ENCODE measurements around the gene RBP3. TPM values are rescaled to one million over a fixed set of nuclear protein-coding genes. Genes with fewer than 3 reads are reported as not detected.

The RBP3 gene
- total and polyA plus RNA-seq, 2 donors from 2014 or later: not detected

DNA sequence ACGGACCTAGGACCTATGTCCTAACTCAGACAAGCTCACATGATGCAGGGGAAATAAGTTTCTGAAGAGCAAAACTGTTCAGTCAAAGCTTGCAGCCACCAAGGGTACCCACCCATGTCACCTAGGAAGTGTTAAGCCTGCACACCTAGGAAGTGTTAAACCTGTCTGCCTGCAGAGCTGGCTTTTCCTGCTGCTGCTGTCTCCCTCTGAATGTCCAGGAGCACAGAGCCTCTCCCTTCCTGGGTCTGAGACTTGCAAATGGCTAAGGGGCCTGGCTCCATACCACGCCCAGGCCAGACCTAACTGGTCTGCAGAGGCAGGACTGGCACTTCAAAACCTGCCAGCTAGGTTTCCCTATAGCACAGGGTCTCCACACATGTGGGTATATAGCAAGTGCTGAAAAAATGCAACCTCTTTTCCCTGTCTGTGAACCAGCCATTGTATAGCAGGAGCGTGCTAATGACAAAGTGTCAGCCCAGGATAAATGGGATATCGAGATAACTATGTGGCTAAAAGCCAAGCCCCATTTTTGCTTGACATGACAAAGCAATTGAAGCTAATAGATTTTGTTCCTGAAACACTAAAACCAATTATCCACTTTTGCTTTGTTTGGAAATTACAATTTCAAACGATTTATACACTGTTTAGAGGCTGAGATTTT, 24.4 kb upstream of the RBP3 start:
- no peak for FAIRE-seq

DNA sequence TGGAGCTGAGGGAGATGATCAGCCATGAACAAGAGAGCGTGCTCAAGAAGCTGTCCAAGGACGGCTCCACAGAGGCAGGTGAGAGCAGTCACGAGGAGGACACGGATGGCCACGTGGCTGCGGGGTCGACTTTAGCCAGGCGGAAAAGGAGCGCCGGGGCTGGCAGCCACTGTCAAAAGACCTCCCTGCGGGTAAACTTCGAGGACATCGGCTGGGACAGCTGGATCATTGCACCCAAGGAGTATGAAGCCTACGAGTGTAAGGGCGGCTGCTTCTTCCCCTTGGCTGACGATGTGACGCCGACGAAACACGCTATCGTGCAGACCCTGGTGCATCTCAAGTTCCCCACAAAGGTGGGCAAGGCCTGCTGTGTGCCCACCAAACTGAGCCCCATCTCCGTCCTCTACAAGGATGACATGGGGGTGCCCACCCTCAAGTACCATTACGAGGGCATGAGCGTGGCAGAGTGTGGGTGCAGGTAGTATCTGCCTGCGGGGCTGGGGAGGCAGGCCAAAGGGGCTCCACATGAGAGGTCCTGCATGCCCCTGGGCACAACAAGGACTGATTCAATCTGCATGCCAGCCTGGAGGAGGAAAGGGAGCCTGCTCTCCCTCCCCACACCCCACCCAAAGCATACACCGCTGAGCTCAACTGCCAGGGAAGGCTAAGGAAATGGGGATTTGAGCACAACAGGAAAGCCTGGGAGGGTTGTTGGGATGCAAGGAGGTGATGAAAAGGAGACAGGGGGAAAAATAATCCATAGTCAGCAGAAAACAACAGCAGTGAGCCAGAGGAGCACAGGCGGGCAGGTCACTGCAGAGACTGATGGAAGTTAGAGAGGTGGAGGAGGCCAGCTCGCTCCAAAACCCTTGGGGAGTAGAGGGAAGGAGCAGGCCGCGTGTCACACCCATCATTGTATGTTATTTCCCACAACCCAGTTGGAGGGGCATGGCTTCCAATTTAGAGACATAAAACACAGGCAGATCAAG, 22.6 kb upstream of the RBP3 start:
- intact Hi-C loops (cut with DNase I): no loop called here
- H3K27ac ChIP-seq (ENCODE audit: low read depth in 2 of 2, low read length in 2 of 2): no peak overlapping the region
- TF ChIP-seq, protein P1, sequence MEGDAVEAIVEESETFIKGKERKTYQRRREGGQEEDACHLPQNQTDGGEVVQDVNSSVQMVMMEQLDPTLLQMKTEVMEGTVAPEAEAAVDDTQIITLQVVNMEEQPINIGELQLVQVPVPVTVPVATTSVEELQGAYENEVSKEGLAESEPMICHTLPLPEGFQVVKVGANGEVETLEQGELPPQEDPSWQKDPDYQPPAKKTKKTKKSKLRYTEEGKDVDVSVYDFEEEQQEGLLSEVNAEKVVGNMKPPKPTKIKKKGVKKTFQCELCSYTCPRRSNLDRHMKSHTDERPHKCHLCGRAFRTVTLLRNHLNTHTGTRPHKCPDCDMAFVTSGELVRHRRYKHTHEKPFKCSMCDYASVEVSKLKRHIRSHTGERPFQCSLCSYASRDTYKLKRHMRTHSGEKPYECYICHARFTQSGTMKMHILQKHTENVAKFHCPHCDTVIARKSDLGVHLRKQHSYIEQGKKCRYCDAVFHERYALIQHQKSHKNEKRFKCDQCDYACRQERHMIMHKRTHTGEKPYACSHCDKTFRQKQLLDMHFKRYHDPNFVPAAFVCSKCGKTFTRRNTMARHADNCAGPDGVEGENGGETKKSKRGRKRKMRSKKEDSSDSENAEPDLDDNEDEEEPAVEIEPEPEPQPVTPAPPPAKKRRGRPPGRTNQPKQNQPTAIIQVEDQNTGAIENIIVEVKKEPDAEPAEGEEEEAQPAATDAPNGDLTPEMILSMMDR (IDR thresholded peaks at IDR 0.05; ENCODE audit: borderline replicate concordance, extremely low read depth, insufficient read depth): no peak
- H3K4me1 ChIP-seq (ENCODE audit: control insufficient read depth in 2 of 3, insufficient read depth in 2 of 3, low read depth in 1 of 3, low read length in 3 of 3): peaks cover 0 to 3% (median 0%) of the 10 kb centered on the region in 3 donors
- DNase-seq (peak in 1 of 5 donors; percentile 49), FAIRE-seq (no peak)
- H3K27me3 ChIP-seq (ENCODE audit: control insufficient read depth, insufficient read depth, low read length): no peaks in the 10 kb centered on the region
- H3K9me3 ChIP-seq (ENCODE audit: control insufficient read depth in 2 of 3, insufficient read depth in 1 of 3, low read length in 3 of 3): no peaks in the 10 kb centered on the region
- H3K9ac ChIP-seq (ENCODE audit: low read length in 3 of 3): no peak overlapping the region
- no peak overlapping the region for H3K4me3 ChIP-seq (ENCODE audit: low read length in 3 of 3)
- H3K36me3 ChIP-seq (ENCODE audit: control insufficient read depth in 2 of 3, insufficient read depth in 3 of 3, low read length in 3 of 3): no peaks in the 10 kb centered on the region

More for the DNA sequence above, 24.4 kb upstream of the RBP3 start:
- DNase-seq: peak in 1 of 5 donors; percentile 15
- Histone ChIP-seq H3K9ac (ENCODE audit: low read length in 3 of 3) (no peak overlapping the region), H3K36me3 (ENCODE audit: control insufficient read depth in 2 of 3, insufficient read depth in 3 of 3, low read length in 3 of 3) (no peaks in the 10 kb centered on the region), H3K4me3 (ENCODE audit: low read length in 3 of 3) (no peak overlapping the region), H3K9me3 (ENCODE audit: control insufficient read depth in 2 of 3, insufficient read depth in 1 of 3, low read length in 3 of 3) (no peaks in the 10 kb centered on the region), H3K27ac (ENCODE audit: low read depth in 2 of 2, low read length in 2 of 2) (no peak overlapping the region), H3K27me3 (ENCODE audit: control insufficient read depth, insufficient read depth, low read length) (no peaks in the 10 kb centered on the region), H3K4me1 (ENCODE audit: control insufficient read depth in 2 of 3, insufficient read depth in 2 of 3, low read depth in 1 of 3, low read length in 3 of 3) (no peaks in the 10 kb centered on the region)
- TF ChIP-seq, protein P1 (IDR thresholded peaks at IDR 0.05; ENCODE audit: borderline replicate concordance, extremely low read depth, insufficient read depth): no peak
- intact Hi-C loops (cut with DNase I): no loop called here

DNA sequence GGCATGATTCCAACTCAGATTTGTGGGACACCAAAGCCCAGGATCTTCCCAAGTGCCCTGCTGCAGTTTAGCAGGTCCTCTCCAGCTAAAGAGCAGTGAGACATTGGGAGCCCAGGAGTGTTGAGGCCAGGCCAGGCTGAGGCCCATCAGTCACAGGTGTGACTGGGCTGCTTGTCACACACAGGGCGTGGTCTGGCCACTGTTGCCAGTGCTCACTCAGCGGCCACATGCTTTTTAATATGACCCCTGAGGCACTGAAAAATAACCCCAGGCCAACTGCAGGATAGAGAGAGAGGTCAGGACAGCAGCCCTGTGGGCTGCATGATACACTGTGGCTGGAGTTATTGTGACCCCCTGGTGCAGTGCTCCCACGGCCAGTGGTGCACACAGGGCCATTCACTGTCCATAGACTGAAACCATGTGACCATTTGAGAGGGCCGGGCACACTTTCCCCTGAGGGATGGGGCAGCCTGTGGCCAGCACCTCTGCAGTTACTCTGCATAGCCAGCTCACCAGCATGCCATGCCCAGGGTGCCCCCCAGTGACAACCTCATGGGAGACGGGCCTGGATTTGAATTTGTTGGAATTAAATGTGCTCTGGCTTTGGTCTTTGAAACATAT, 21.7 kb upstream of the RBP3 start:
- H3K9me3 ChIP-seq (ENCODE audit: control insufficient read depth in 2 of 3, insufficient read depth in 1 of 3, low read length in 3 of 3): no peaks in the 10 kb centered on the region
- FAIRE-seq (no peak), DNase-seq (peak in 1 of 5 donors; percentile 40)
- H3K4me1 ChIP-seq (ENCODE audit: control insufficient read depth in 2 of 3, insufficient read depth in 2 of 3, low read depth in 1 of 3, low read length in 3 of 3): peaks cover 0 to 4% (median 0%) of the 10 kb centered on the region in 3 donors
- TF ChIP-seq, protein P1 (IDR thresholded peaks at IDR 0.05; ENCODE audit: borderline replicate concordance, extremely low read depth, insufficient read depth): no peak
- H3K36me3 ChIP-seq (ENCODE audit: control insufficient read depth in 2 of 3, insufficient read depth in 3 of 3, low read length in 3 of 3): no peaks in the 10 kb centered on the region
- intact Hi-C loops (cut with DNase I): no loop called here
- H3K27me3 ChIP-seq (ENCODE audit: control insufficient read depth, insufficient read depth, low read length): no peaks in the 10 kb centered on the region
- no peak overlapping the region for H3K9ac ChIP-seq (ENCODE audit: low read length in 3 of 3)
- no peak overlapping the region for H3K27ac ChIP-seq (ENCODE audit: low read depth in 2 of 2, low read length in 2 of 2)
- no peak overlapping the region for H3K4me3 ChIP-seq (ENCODE audit: low read length in 3 of 3)

All from kidney (tissue), 14 donors.